Kidney (tissue), 22 donors: ENCODE results near the gene MATN4. TPM values are rescaled to one million over a fixed set of nuclear protein-coding genes. Genes with fewer than 3 reads are reported as not detected.

Experiments
- DNase-seq, 5 donors: peaks; one replicate each; pipeline ENCODE4 v3.0.0-alpha.2; 2013 to 2020
- FAIRE-seq: peaks from 2 replicates; lab custom pipeline; 2012; peaks lifted over from hg19 to GRCh38; lab: Jason Lieb, UNC
- H3K27ac ChIP-seq, 2 donors: one replicate each; pipeline ENCODE4 v1.7.0; 2013; ENCODE audit warnings: low read depth in 2 of 2, low read length in 2 of 2, inconsistent platforms in 1 of 2
- H3K27me3 ChIP-seq: one replicate; pipeline ENCODE4 v1.7.1; 2013; ENCODE audit warnings: low read length, inconsistent platforms; ENCODE audit not compliant: control insufficient read depth, insufficient read depth
- H3K36me3 ChIP-seq, 3 donors: one replicate each; pipeline versions ENCODE4 v1.7.0 to v1.7.1; 2013; ENCODE audit warnings: low read length in 3 of 3, control low read depth in 1 of 3, inconsistent platforms in 1 of 3; ENCODE audit not compliant: insufficient read depth in 3 of 3, control insufficient read depth in 2 of 3
- H3K4me1 ChIP-seq, 3 donors: one replicate each; pipeline versions ENCODE4 v1.7.0 to v1.7.1; 2013; ENCODE audit warnings: low read length in 3 of 3, inconsistent platforms in 1 of 3, low read depth in 1 of 3; ENCODE audit not compliant: control insufficient read depth in 2 of 3, insufficient read depth in 2 of 3
- H3K4me3 ChIP-seq, 3 donors: one replicate each; pipeline versions ENCODE4 v1.7.0 to v1.8.1; 2013; ENCODE audit warnings: low read length in 3 of 3, control low read depth in 1 of 3, inconsistent platforms in 1 of 3
- H3K9ac ChIP-seq, 3 donors: one replicate each; pipeline versions ENCODE4 v1.7.0 to v1.7.1; 2013; ENCODE audit warnings: low read length in 3 of 3, control low read depth in 1 of 3, inconsistent platforms in 1 of 3
- H3K9me3 ChIP-seq, 3 donors: one replicate each; pipeline versions ENCODE4 v1.7.0 to v1.7.1; 2013; ENCODE audit warnings: low read length in 3 of 3, control low read depth in 1 of 3, inconsistent platforms in 1 of 3; ENCODE audit not compliant: control insufficient read depth in 2 of 3, insufficient read depth in 1 of 3
- intact Hi-C: fragments of 100-400 bp; cut with DNase I; formaldehyde crosslinking; loops from one replicate; pipeline ENCODE4 v1.11.1; 2022
- long read RNA-seq, 10 donors: library from polyadenylated mRNA in 1 of 10; unstranded in 1 of 10; transcript quantifications; one replicate each; pipeline ENCODE4 v2.0.0 and lab custom pipeline, GENCODE V29; 2021 to 2026
- polyA plus RNA-seq: library from polyadenylated mRNA; stranded (reverse); fragments of 350-450 nt; fragmentation: Illumina TruSeq; extraction: RNeasy Lipid Tissue Mini Kit (QIAGEN cat#74804); gene quantifications from one replicate; pipeline ENCODE4 v1.2.3, GENCODE V29; 2014; ENCODE audit warnings: low read depth, low replicate concordance; ENCODE audit not compliant: insufficient read depth
- total RNA-seq: library from RNA; stranded (reverse); fragmentation: NEBNext Ultra II Directional; extraction: Animal tissue kit (Norgen Biotek cat#: 25700); gene quantifications from one replicate; pipeline ENCODE4 v1.2.1, GENCODE V29; 2021
- TF ChIP-seq, protein P1 (sequence below): IDR thresholded peaks from 3 replicates; pipeline ENCODE4 v1.5.1; 2012; ENCODE audit warnings: mild to moderate bottlenecking, moderate library complexity, borderline replicate concordance; ENCODE audit not compliant: insufficient read depth; ENCODE audit errors: extremely low read depth
- donor health status: control.
- donor health status: control.
- donor health status: control.
- donor health status: control.
- donor health status: control.
- donor health status: DM: yes; HTN: yes; CAD: no.
- donor health status: Normal renal cell carcinoma (clear cell type).

MATN4 gene, protein sequence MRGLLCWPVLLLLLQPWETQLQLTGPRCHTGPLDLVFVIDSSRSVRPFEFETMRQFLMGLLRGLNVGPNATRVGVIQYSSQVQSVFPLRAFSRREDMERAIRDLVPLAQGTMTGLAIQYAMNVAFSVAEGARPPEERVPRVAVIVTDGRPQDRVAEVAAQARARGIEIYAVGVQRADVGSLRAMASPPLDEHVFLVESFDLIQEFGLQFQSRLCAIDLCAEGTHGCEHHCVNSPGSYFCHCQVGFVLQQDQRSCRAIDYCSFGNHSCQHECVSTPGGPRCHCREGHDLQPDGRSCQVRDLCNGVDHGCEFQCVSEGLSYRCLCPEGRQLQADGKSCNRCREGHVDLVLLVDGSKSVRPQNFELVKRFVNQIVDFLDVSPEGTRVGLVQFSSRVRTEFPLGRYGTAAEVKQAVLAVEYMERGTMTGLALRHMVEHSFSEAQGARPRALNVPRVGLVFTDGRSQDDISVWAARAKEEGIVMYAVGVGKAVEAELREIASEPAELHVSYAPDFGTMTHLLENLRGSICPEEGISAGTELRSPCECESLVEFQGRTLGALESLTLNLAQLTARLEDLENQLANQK
- 0.19 TPM for total RNA-seq
- 0.19 TPM for polyA plus RNA-seq
- long read RNA-seq, donor 1 = 0 reads
- long read RNA-seq, donor 2 = 0 reads
- long read RNA-seq, donor 3 = 0 reads
- long read RNA-seq, donor 4 = 0 reads
- long read RNA-seq, donor 5 = 0 reads
- long read RNA-seq, donor 6 = 0 reads
- long read RNA-seq, donor 7 = 0 reads
- long read RNA-seq, donor 8 = 0 reads
- long read RNA-seq, donor 9 = 0 reads
- long read RNA-seq, donor 10 = 0 reads

DNA sequence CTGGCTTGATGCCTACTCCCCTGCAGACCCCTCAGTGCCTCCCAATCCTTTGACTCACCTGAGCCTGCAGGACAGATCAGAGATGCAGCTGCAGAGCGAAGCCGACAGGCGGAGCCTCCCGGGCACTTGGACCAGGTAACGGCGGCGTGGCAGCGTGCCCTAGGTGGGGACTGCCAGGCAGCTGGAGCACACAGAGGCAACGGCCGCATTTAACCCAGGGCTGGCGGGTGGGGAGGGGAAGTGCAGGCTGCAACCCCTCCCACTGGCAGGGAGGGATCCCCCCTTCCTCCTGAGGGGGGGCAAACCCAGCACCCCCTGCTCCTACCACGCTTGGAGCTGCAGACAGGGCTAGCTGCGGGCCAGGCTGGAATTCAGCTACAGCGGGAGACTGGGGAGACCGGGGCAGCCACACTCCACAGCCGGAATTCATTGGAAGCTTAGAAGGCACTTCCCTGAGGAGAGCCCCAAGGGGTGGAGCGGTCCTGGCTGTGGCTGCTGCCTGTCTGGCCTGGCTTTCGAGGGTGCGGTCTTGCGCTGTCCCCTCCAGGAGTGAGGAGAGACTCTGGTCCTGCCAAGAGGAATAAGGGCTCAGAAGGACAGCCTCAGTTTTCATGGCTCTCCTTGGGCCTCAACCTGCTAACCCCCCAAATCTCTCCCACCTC lies at the start of gene MATN4:
MATN4 (minus strand) TSS at position 183 of the 662 bp plus-strand sequence. CDS start 2,717 bp downstream, outside the sequence.
- H3K9me3 ChIP-seq = no peaks in the 10 kb centered on the region
- no peaks in the 10 kb centered on the region for H3K4me1 ChIP-seq
- peaks cover 4% of the 10 kb centered on the region for H3K27me3 ChIP-seq
- no peak within 1 kb of the TSS for H3K27ac ChIP-seq
- TF ChIP-seq, protein P1, sequence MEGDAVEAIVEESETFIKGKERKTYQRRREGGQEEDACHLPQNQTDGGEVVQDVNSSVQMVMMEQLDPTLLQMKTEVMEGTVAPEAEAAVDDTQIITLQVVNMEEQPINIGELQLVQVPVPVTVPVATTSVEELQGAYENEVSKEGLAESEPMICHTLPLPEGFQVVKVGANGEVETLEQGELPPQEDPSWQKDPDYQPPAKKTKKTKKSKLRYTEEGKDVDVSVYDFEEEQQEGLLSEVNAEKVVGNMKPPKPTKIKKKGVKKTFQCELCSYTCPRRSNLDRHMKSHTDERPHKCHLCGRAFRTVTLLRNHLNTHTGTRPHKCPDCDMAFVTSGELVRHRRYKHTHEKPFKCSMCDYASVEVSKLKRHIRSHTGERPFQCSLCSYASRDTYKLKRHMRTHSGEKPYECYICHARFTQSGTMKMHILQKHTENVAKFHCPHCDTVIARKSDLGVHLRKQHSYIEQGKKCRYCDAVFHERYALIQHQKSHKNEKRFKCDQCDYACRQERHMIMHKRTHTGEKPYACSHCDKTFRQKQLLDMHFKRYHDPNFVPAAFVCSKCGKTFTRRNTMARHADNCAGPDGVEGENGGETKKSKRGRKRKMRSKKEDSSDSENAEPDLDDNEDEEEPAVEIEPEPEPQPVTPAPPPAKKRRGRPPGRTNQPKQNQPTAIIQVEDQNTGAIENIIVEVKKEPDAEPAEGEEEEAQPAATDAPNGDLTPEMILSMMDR = no peak
- intact Hi-C loops = no loop called here
- H3K36me3 ChIP-seq = no peaks in the 10 kb centered on the region
- no peak for DNase-seq
- FAIRE-seq = no peak
- H3K9ac ChIP-seq = no peak within 1 kb of the TSS
- no peak within 1 kb of the TSS for H3K4me3 ChIP-seq

DNA sequence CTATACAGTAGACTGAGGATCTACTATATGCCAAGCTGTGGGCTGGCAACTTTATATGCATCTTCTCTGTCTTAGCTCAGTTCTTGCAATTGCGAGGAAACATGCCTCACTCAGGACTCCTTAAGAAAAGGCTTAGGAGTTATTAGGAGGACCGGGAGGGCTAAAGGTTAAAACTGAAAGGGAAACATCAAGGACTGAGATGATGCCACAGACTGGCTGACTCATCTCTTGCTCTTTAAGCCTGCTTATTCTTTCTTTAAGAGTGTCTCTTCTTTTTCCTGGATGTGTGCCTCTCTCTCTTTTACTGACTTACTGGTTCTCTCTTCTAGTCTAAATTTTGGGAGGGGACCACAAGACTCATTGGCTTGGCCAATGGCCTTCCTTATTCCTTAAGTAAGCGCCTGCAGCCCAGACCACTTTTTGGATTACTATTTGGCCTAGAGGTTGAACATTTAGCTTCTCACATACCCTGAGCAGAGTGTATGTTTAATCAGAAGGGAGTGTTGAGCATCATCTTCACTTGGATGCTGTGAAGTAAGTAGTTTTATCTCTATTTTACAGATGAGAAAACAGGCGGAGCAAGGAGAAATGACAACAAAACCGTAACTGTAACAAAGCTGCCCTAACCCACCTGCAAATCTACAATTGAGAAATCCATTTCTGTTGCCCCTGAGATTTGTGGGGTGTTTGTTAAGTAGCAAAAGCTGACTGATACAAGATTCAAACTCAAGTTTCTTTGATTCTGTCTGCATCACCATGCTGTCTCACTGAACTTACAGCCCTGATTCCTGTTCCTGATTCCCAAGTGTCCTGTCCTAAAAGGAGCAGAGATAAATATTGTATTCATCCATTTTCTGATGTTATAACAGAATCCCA lies 47.3 kb upstream of the MATN4 start:
- FAIRE-seq = no peak
- intact Hi-C loops = no loop called here
- H3K27me3 ChIP-seq = no peaks in the 10 kb centered on the region
- H3K9me3 ChIP-seq = no peaks in the 10 kb centered on the region
- no peak for DNase-seq
- no peak overlapping the region for H3K9ac ChIP-seq
- H3K4me1 ChIP-seq = peaks cover 2 to 32% (median 23%) of the 10 kb centered on the region in 3 donors
- TF ChIP-seq, protein P1 = no peak
- H3K27ac ChIP-seq = no peak overlapping the region
- no peak overlapping the region for H3K4me3 ChIP-seq
- H3K36me3 ChIP-seq = no peaks in the 10 kb centered on the region

DNA sequence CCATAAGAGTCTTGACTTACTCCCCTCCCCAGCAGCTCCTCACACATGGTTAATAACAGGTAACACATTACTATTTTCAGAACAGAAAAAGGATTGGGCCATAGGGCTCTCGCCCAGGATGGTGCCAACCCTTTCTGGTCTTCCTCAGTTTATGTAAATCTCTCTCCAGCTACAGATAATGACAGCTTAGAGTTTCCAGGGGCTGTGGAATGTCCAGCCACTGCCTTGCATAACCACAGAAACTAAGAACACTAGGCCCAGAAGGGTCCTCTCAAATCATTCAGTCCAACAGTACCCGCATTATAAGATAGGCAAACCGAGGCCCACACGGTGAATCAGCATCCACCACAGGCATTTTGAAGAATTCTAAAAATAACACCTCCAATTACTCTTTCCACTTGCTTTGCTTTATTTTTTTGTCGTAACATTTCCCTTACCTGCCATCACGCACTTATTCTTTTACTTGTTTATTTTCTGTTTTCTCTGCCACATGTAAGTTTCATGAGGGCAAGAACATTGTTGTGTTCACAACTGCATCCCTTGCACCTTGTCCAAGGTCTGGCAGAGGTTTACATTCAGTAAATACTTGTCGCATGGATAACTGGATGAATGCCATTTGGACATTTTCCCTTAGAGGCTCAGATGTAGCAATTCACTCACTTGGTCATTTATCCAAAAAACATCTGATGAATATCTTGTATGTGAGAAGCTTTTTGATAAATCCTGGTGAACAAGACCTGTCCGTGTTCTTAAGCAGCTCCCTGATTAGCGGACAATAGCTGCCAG lies 46.5 kb upstream of the MATN4 start:
- Histone ChIP-seq H3K36me3 (no peaks in the 10 kb centered on the region), H3K27me3 (no peaks in the 10 kb centered on the region), H3K4me3 (no peak overlapping the region), H3K27ac (no peak overlapping the region), H3K4me1 (peaks cover 2 to 25% (median 19%) of the 10 kb centered on the region in 3 donors), H3K9ac (no peak overlapping the region), H3K9me3 (no peaks in the 10 kb centered on the region)
- FAIRE-seq (no peak), DNase-seq (no peak)
- TF ChIP-seq, protein P1 = no peak
- intact Hi-C loops = no loop called here
